ENCODE measurements around the gene VAV2.

VAV2 gene

GRCh38 chr9:133726401-133727276, 265.5 kb downstream of the VAV2 start:
- peak; percentile 51 for DNase-seq (ENCODE audit: low read depth, low spot score)
- no peak overlapping the region for H3K4me3 ChIP-seq (ENCODE audit: low read length)

DNA sequence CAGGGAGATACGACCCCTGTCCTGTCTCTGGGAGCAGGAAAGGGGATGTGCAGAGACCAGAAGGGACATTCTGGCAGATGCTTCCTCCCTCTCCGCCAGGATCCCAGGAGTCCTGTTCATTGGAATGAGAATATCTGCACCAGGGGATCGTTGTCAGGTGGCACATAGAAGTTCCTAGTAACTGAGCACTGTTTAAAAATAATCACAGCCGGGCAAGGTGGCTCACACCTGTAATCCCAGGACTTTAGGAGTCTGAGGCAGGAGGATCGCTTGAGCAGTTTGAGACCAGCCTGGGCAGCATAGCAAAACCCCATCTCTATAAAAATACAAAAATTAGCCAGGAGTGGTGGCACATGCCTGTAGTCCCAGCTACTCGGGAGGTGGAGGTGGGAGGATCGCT, 266.2 kb downstream of the VAV2 start:
- no peak for DNase-seq (ENCODE audit: low read depth, low spot score)
- H3K4me3 ChIP-seq (ENCODE audit: low read length) = no peak overlapping the region

DNA sequence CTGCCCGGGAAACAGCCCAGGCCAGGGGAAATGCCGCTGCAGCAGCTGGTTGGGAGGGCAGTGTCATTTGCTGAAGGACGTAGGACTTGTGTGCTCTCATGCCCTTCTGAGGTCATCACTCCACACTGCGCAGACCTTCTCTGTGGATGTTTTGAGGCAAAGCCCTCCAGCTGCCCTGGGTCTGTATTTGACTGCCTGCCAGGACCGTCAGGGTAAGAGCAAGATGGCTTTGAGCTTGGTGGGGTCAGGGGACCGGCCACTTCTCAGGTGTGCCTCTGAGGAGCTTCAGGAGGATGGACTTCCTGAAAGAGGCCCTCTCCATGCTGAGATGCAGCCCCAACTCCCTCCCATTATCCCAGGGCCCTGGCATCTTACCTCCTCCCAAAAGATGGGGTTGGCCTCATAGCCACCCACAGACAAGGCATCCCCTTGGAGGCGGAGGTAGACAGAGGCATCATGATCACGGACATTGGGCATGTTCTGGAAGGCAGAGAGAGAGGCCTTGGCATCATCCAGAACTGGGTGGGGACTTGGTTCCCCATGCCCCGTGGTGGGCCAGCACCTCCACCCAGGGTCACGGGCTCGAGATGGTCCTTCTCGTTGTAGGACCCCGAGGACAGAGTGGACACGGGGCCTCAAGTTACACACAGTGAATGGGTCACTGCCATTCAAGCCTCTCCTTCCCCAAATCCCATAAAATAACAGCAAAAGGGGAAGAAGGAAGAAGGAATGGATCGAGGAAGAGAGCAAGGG, 273.4 kb downstream of the VAV2 start:
- no peak for DNase-seq (ENCODE audit: low read depth, low spot score)
- H3K4me3 ChIP-seq (ENCODE audit: low read length) = no peak overlapping the region

DNA sequence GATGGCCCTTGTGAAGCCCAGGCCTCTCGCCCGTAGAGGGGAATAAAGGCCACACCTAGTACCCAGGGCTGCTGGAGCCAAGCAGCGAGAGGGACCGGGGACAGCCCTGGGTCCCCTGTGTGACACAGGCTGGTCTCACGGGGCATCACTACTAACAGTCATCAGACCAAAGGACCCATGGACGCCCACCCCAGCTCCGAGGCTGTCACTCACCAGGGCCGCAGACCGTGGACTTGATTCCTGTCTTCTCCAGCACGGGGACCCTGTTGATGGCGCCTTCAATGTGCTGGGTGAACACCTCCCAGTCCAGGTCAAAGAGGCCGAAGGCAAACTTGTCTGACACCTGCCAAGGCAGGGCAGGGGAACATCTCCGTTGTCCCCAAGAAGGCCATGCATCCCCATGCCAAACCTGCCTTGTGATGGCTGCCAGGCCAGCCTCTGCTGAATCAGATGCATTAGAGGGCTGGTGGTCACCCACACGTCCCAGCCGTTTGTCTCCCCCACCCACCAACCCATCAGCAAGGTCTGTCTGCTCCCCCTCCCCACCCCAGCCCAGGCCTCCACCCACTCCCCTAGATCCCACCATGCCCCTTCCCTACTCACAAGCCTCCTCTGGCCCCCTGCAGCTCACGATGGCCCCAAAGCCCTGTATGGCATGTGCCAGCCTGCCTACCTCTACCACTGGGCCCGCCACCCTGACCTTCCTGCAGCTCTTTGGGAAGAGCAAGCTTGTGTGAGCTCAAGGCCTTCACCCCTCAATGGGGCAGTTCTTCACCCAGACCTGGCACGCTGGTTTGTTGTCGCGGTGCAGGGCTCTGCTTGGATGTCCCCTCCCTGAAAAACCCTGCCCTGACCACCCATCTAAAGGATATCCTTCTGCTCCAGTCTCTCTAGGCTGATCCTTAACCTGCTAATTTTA, 274.8 kb downstream of the VAV2 start:
- no peak for DNase-seq (ENCODE audit: low read depth, low spot score)
- no peak overlapping the region for H3K4me3 ChIP-seq (ENCODE audit: low read length)

GRCh38 chr9:133716564-133717112, 275.5 kb downstream of the VAV2 start:
- no peak for DNase-seq (ENCODE audit: low read depth, low spot score)
- no peak overlapping the region for H3K4me3 ChIP-seq (ENCODE audit: low read length)

DNA sequence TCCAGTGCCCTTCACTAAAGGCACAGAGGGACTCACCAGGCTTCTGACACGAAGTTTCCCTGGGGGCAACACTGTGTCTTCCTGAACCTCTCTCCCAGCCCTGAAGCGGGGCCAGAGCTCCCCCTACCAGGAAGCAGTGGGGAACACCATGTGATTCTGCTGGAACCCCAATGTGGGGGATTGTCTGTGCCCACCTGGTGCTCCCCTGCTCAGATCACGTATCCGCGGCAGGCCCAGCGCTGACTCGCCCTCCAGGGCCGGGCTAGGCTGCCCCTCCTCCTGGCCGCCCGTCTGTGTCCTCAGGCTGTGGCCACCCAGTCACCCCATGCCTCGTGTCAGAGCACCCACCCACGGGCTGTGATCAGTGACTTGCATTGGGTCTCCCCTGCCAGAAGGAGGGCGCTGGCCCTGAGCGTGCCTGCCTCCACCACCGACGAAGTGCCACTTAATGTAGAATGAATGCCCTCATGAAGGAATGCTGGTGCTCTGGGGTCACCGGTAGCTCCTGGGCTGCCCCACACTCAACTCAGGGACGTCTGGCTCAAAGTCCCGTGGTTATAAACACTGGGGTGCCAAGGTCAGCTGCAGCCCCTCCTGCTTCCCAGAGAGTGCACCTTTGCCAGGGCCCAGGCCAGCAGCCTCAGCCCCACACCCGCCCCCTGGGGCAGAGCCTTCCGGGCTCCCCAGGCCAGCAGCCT, 276.1 kb downstream of the VAV2 start:
- DNase-seq (ENCODE audit: low read depth, low spot score) = no peak
- H3K4me3 ChIP-seq (ENCODE audit: low read length) = no peak overlapping the region

GRCh38 chr9:133715295-133715865, 276.7 kb downstream of the VAV2 start:
- H3K4me3 ChIP-seq (ENCODE audit: low read length) = no peak overlapping the region
- no peak for DNase-seq (ENCODE audit: low read depth, low spot score)

- DNase-seq (ENCODE audit: low read depth, low spot score) = no peak
- no peak overlapping the region for H3K4me3 ChIP-seq (ENCODE audit: low read length)
These were observed 277.4 kb downstream of the VAV2 start for GRCh38 chr9:133714606-133715294.

- H3K4me3 ChIP-seq (ENCODE audit: low read length) = no peak overlapping the region
- DNase-seq (ENCODE audit: low read depth, low spot score) = no peak
These were observed 278.1 kb downstream of the VAV2 start for GRCh38 chr9:133713960-133714495.

- no peak for DNase-seq (ENCODE audit: low read depth, low spot score)
- H3K4me3 ChIP-seq (ENCODE audit: low read length) = no peak overlapping the region
These were observed 278.8 kb downstream of the VAV2 start for GRCh38 chr9:133713150-133713959.

- H3K4me3 ChIP-seq (ENCODE audit: low read length) = no peak overlapping the region
- DNase-seq (ENCODE audit: low read depth, low spot score) = no peak
These were observed 279.7 kb downstream of the VAV2 start for GRCh38 chr9:133712221-133713100.

Measured in Jurkat, Clone E6-1 (cell line).